ENCODE measurements around the gene CYP27A1.

DNA sequence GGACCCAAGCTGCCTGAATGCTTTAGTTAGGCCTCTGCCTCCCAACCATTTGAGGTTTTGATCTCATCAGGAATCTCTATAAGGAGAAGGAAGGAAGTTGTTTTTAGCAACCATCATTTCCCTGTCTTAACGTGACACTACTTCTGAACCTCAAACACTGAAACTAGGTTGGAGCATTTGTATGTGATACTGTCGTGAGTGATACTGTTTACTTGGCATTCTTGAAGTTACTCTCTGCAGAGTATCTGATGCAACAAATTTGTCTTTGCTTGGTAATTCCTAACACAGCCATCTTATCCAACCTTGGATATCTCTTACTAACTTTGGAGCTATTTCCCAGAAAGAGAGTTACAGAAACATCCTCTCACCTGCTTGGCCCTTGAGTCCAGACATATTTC is 49.2 kb upstream of the CYP27A1 start:
- TF ChIP-seq, protein P1, sequence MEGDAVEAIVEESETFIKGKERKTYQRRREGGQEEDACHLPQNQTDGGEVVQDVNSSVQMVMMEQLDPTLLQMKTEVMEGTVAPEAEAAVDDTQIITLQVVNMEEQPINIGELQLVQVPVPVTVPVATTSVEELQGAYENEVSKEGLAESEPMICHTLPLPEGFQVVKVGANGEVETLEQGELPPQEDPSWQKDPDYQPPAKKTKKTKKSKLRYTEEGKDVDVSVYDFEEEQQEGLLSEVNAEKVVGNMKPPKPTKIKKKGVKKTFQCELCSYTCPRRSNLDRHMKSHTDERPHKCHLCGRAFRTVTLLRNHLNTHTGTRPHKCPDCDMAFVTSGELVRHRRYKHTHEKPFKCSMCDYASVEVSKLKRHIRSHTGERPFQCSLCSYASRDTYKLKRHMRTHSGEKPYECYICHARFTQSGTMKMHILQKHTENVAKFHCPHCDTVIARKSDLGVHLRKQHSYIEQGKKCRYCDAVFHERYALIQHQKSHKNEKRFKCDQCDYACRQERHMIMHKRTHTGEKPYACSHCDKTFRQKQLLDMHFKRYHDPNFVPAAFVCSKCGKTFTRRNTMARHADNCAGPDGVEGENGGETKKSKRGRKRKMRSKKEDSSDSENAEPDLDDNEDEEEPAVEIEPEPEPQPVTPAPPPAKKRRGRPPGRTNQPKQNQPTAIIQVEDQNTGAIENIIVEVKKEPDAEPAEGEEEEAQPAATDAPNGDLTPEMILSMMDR (conservative IDR thresholded peaks at IDR 0.05; ENCODE audit: low read length): no peak
- TF ChIP-seq EZH2phosphoT487 (IDR thresholded peaks at IDR 0.05; ENCODE audit: borderline replicate concordance, low read depth, low read length): no peak
